Measurements from ENCODE around the gene EIF2S2.

The EIF2S2 gene

DNA sequence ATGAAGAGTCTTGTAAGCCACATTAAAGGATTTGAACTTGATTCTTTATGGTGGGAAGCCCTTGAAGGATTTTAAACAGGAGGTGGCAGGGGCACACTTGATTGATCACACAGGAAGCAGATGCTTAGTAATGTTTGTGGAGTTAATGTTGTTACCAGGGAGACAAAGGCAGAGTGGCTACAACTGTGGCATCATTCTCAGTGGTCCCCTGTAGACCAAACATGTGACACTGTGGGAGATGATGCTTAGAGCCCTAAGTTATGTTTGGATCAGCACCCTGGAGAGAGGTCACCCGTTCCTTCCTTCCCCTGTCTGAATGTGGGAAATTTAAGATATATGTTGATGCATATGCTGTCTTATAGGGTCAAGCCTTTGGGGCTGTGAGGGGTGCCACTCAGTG lies 53.2 kb downstream of the EIF2S2 start:
- DNase-seq, result peak; percentile 30 to 35

DNA sequence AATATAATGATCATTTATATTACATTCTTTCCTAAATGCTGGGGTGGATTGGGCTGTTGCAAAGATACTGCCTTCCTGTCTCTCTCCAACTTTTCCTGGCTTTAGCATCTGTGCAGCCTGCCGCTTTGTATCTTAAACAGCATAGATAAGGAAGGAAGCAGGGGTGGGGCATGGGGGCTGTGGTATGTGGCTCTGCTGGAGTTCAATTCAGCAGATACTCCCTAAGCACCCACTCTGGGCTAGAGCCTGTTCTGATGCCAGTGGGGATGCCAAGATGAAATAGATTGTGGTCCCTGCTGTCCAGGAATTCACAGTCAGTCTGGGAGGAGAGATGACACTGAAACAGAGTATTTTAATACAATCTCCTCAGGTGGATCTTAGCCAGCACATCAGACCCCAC lies 56.8 kb downstream of the EIF2S2 start:
- no peak for DNase-seq

DNA sequence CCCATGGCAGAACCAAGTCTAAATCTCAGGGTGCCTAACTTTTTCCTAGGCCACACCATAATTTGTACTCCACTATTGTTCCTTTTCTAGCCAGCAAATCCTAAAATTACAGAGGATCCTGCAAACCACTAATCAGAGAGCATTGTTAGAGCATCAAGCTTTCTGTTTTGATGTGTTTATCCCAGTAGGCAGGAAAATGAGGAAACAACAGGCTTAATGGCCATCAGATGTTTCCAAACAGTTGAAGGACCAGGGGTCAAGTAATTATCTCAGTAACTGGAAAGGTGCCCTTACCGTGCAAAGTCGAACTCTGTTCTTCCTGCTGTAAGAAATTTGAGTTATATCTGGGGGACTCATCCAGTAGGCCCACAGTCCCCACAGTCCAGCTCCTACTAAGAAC lies 59.6 kb downstream of the EIF2S2 start:
- DNase-seq, result no peak

DNA sequence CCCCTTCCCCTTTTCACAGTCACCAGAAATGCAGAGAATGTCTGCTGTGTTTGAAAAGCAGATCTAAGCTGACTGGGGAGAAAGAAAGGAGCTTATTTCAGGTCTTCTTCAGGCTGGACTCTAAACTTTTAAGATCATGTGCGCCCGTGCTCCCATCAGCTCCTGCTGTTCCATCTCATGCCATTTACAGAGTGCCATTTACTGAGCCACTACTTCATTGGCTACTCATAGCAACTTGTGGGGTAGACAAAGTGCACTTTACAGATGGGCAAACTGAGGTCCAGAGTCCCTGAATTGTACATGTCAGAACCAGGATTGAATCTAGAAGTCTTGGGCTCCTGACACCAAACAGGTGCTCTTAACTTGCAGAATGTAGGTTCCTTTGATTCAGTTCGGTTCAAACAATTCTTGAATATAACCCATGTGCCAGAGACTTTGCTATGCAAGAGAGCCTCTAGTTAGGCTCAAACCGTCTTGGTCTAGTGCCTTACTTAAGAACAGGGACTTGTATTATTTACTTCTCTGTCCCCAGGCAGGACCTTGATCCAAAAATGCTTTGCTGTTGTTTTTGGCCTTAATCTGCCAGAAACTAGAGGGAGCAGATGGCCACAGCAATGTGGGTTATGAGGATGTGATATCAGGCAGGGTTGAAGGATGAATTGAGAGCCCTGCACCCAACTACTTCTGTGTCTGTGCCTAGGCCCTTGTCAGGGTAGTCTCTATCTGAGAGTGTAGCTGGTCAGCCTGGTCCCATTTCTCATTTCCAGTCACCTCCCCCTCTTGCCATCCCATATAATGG lies 61.9 kb downstream of the EIF2S2 start:
- no peak for DNase-seq

DNA sequence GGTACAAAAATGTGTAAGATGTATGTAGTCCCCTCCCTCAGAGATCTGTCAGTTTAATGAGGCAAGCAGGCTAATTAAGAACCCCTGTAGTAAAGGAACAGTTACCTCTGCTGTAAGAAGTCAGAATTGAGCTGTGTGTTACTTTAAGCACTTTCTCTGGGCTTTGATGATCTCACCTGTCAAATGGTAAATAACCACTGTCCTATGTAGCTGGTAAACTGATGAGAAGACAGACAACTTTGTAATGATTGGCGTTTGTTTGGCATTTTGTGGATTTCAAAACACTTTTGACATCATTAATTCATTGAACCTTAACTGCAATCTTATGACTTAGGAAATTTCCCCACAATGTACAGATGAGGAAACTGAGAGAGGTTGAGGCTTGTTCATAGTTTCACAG lies 62.7 kb downstream of the EIF2S2 start:
- DNase-seq, result no peak

DNA sequence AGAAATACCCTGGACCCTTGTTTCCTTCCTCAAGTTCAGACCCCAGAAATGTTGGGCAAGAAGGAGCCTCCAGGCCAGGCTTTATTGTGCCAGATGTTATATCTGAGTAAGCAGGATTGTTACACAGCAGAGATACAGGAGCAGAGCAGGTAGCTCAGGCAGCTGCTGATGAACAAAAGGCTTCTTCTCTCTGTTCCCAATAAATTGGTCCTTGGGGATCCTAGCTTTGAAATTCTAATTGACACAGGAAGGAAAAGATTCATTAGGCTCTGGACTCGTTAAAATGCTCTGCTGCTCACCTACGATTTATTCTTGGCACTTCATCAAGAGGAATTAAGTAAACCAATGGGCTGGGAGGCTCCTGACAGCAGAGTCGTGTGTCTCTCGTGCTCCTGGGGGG lies 64.1 kb downstream of the EIF2S2 start:
- DNase-seq, result no peak

DNA sequence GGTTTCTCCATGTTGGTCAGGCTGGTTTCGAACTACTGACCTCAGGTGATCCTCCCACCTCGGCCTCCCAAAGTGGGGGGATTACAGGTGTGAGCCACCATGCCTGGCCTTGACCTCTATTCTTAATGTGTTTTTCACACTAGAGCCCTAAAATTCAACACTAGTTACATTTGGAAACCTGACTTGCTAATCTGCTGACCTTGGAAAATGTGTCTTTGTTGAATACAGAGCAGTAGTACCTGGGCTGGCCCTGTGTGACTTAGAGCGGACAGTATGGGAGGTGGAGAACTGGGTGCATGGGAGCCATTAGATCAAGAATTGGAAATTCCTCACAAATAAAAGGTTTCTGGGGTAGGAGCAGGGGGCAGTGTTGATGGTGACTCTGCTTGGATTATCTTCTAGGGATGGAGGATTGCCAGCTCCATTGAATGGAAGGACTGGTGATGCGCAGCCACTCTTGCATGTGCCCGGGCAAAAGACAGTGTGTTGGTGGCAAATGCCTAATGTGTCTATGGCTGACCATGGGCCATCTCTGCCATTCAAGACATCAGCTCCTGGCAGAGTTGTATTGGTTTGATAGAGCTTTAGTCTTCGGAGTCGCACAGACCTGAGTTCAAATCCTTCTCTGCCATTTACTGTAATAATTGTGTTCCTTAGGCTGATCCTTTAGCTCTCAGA lies 64.9 kb downstream of the EIF2S2 start:
- DNase-seq, result no peak

DNA sequence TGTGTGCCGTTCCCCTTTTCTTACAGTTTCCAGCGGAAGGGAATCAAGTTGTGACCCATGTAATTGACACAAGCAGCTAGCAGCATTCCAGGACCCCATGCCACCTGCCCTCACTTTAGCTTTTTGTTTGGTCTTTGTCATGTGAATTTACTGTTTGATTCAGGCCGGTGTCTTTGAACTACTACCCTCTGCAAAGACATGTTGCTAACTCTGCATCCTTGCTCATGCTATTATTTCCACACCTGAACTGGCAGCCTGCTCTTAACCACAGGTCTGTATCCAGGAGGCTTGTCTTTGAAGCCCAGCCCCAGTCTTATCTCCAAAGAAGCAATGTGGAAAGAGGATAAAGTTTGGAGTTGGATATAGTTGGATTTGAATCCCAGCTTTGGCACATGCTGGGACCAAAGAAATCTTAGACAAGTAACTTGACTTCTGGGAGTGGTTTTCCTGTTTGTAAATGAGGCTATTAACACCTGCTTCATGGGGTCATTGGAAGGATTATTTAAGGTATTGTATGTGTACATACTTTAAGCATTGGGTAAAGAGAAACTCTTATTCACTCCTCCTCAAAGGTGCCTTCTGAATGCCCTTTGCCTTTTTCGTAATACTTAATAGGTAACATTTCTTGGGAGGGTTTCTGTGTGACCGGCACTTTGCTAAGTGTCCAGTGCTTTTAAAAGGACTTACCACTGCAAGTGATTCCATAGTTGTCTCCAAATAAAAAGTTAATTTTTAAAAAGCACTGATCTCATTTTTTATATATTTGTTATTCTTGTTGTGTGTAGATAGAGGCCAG lies 65.9 kb downstream of the EIF2S2 start:
- no peak for DNase-seq

DNA sequence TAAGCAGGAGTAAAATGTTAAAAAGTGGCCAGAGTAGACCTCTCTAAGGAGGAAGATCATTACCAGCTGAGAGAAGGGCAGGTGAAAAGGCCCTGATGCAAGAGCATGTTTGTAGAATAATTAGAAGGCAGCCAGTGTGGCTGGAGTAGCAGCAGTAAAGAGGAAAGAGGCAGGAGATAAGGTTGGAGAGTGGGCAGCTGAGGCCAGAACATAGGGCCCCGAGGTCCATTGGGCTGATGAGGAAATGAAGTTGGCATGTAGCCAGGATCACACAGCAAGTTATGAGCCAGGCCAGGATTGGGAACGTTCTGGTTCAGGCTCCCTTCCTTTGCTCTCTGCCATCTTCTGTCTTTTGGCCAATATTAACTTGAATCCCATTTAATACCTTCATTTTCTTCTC lies 66.7 kb downstream of the EIF2S2 start:
- no peak for DNase-seq

DNA sequence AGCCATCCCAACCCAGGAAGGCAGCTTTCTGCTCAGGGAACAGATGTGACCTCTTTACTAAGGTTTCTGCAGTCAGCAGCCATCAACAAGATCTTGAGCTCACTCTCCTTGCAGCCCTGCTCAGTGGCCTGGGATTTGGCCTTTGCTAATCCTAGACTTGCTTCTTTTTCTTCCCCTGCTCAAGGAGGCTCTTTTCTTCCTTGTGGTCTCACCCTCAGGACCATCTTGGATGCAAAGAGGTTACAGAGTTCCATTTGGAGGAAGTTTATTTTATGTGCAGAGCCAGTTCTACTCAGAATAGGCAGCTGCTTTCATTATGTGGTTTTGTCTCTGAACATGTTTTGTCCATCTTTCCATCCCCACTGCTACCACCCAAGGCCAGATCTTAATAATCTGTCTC lies 69.0 kb downstream of the EIF2S2 start:
- no peak for DNase-seq

DNA sequence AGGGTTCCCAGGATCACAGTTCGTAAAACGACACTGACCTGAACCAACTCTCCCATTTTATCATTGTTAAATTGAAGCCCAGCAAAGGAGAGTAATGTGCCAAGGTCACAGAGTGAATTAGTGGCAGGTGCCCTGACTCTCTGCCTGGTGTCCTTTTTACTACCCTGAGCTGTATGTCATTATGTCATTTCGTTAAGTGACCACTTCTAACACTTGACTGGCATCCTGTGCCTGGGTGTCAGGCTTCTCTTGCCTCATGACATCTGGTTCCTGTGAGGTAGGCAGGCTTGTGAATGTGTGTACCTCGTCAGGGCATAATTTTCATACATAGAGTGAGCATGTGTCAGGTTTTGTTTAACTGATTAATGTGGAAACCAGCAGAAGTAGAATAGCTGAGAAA lies 69.8 kb downstream of the EIF2S2 start:
- no peak for DNase-seq

DNA sequence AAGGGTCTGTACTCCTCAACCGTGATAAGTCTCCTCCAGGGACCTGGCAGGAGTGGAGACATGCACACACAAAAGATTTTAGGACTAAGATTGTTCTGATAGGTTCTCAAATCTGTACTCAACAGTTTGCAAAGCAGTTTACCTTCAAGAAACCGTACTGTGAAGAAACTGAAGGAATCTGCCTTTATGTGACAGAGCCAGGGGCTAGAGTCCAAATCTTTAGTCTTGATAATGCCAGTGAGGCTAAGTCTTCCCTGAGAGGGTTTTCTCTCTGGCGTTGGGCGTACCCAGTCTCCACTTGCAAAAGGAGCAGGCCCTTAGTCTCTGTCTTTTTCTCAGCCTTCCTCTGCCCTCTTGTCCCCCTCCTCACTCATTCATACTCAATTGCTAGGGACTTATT lies 70.8 kb downstream of the EIF2S2 start:
- no peak for DNase-seq

DNA sequence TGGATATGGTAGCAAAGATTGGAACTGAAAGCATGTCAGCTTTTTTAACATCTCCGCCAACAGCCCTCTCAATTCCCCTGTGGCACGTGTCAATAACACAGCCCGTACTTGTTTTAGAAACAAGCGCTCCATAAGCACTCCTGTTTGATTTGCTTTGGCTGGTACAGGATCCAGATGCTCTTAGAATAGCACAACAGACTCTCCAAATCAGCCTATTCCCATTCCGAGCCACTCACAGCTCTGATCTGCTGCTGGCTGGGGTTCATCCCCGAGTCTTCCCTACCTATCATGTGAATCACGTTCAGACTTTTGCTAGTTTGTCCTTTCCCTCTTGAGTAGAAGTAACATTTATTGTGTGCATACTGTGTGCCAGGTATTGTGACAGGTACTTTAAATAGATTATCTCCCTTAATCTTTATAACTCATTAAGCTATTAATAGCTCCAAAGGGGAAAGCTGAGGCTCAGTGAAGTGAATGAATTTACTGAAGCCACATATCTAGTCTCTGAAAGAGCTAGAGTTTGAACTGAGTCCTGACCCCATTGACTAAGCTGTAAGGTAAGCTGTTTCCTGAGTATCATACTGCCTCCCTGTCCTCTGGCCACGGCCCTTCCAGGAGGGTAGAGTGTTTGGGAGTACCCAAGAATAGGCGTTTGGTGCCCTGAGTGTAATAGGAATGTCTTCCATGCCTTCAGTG lies 71.6 kb downstream of the EIF2S2 start:
- no peak for DNase-seq
